Fibroblast of skin of left quadriceps (primary cell): Measurements from ENCODE around the gene OPA1.

Source experiments
- DNase-seq, 2 experiments: peaks; one replicate each; pipeline ENCODE4 v3.0.0-alpha.2; 2013; ENCODE audit warnings: low read depth in 2 of 2

OPA1 gene

GRCh38 chr3:193710286-193711165 is 117.5 kb downstream of the OPA1 start:
- DNase-seq = no peak

GRCh38 chr3:193711166-193711485 is 118.1 kb downstream of the OPA1 start:
- DNase-seq = no peak

GRCh38 chr3:193711523-193711963 is 118.5 kb downstream of the OPA1 start:
- no peak for DNase-seq

- DNase-seq = no peak
These were observed 119.1 kb downstream of the OPA1 start for GRCh38 chr3:193711964-193712598.

- DNase-seq = no peak
These were observed 119.9 kb downstream of the OPA1 start for GRCh38 chr3:193712938-193713337.

- DNase-seq = no peak
These were observed 121.6 kb downstream of the OPA1 start for GRCh38 chr3:193714523-193715137.

GRCh38 chr3:193716150-193716549 is 123.1 kb downstream of the OPA1 start:
- no peak for DNase-seq

- DNase-seq = no peak
These were observed 126.7 kb downstream of the OPA1 start for GRCh38 chr3:193719735-193720134.

GRCh38 chr3:193720169-193720568 is 127.2 kb downstream of the OPA1 start:
- no peak for DNase-seq

- no peak for DNase-seq
These were observed 129.6 kb downstream of the OPA1 start for GRCh38 chr3:193722566-193722965.

GRCh38 chr3:193727089-193727488 is 134.1 kb downstream of the OPA1 start:
- DNase-seq = no peak

GRCh38 chr3:193728429-193729087 is 135.6 kb downstream of the OPA1 start:
- DNase-seq = no peak

GRCh38 chr3:193729088-193729465 is 136.1 kb downstream of the OPA1 start:
- no peak for DNase-seq

GRCh38 chr3:193729601-193730000 is 136.6 kb downstream of the OPA1 start:
- DNase-seq = no peak

GRCh38 chr3:193730511-193730910 is 137.5 kb downstream of the OPA1 start:
- no peak for DNase-seq

GRCh38 chr3:193730976-193731375 is 138.0 kb downstream of the OPA1 start:
- no peak for DNase-seq

- DNase-seq = no peak
These were observed 138.6 kb downstream of the OPA1 start for GRCh38 chr3:193731656-193732055.

GRCh38 chr3:193732391-193732790 is 139.4 kb downstream of the OPA1 start:
- DNase-seq = peak; percentile 17 to 25

- no peak for DNase-seq
These were observed 139.8 kb downstream of the OPA1 start for GRCh38 chr3:193732827-193733226.

- no peak for DNase-seq
These were observed 141.8 kb downstream of the OPA1 start for GRCh38 chr3:193734737-193735366.

GRCh38 chr3:193735850-193736249 is 142.8 kb downstream of the OPA1 start:
- DNase-seq = no peak

- no peak for DNase-seq
These were observed 143.6 kb downstream of the OPA1 start for GRCh38 chr3:193736616-193737015.
